ENCODE data around the gene CRELD2.
"Not testable (repeated sequence)": the region's sequence is repeated elsewhere in the genome, so short reads cannot be mapped to it uniquely, and the experiment has no call there.

Gene CRELD2

DNA sequence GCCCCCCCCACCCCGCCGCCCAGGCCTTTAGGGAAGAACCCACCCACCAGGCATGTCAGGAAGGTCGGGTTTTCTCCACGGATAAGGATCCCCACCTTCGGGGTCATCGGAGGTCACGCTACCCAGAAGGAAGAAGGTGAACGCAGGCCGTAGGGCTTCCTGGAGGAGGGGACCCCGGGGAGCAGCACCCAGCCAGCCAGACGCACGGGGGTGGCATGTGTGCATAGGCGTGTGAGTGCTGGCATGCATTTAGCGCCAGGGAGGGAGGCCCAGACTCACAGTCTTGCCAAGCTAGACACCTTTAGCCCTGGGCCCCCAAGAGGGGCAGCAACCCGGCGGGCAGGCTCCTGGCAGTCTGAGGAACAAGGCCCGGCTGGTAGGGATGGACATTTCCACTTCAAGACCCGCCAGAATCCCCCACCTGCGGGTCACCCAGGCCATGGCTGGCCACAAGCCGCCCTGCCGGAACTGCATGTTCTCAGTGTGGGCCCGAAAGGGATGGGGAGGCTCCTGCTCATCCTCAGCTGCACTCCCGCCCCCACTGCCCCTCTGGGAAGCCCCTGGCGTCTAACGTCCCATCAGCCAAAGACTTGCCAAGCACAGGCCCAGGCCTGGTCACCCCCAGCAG is 25.5 kb downstream of the CRELD2 start:
- peak overlapping the region; percentile 43 for H3K23ac ChIP-seq (ENCODE audit: low read depth, low read length, poor library complexity)
- H3K9me3 ChIP-seq (replicated peaks in 1 of 2; ENCODE audit: control insufficient read depth in 2 of 2, insufficient read depth in 1 of 2, low read depth in 1 of 2, low read length in 2 of 2): no peaks in the 10 kb centered on the region
- H2AFZ ChIP-seq (ENCODE audit: low read length): no peak overlapping the region
- H2BK5ac ChIP-seq (ENCODE audit: low read length): no peak overlapping the region
- no peaks in the 10 kb centered on the region for H3K36me3 ChIP-seq (replicated peaks in 1 of 2; ENCODE audit: control insufficient read depth in 2 of 2, insufficient read depth in 2 of 2, low read length in 2 of 2)
- peak overlapping the region; percentile 64 for H3K18ac ChIP-seq (ENCODE audit: low read length)
- no peak overlapping the region for H3K27ac ChIP-seq (replicated peaks; ENCODE audit: low read length)
- H3K14ac ChIP-seq (ENCODE audit: low read length): peak overlapping the region; percentile 97
- no peaks in the 10 kb centered on the region for H3K27me3 ChIP-seq (ENCODE audit: control insufficient read depth in 3 of 3, insufficient read depth in 3 of 3, low read depth in 1 of 3, low read length in 3 of 3)
- H3K4ac ChIP-seq (ENCODE audit: low read length): no peak overlapping the region
- peak overlapping the region; percentile 67 for H2BK15ac ChIP-seq (ENCODE audit: low read length)
- no peak overlapping the region for H3K4me3 ChIP-seq (ENCODE audit: low read length in 2 of 2)
- no peaks in the 10 kb centered on the region for H3K79me1 ChIP-seq (ENCODE audit: low read depth, low read length)
- DNase-seq (ENCODE audit: low spot score): no peak
- H3K4me1 ChIP-seq (ENCODE audit: control insufficient read depth in 2 of 2, insufficient read depth in 1 of 2, low read depth in 1 of 2, low read length in 2 of 2): peaks cover 8 to 21% of the 10 kb centered on the region in 2 donors
- no peak overlapping the region for H3K4me2 ChIP-seq (ENCODE audit: insufficient read depth, low read length, poor library complexity, severe bottlenecking)
- WGBS, 2 donors (ENCODE audit: extremely low coverage in 2 of 2, insufficient read length in 2 of 2, insufficient replicate concordance in 1 of 2): no CpG with 5 or more reads among the region's 25 CpGs
- no peak overlapping the region for H2BK120ac ChIP-seq (ENCODE audit: low read depth, low read length)
- H2BK12ac ChIP-seq (ENCODE audit: low read length): no peak overlapping the region
- H3K9ac ChIP-seq (ENCODE audit: low read depth, low read length, poor library complexity): peak overlapping the region; percentile 60
- peak overlapping the region; percentile 97 for H2AK5ac ChIP-seq (ENCODE audit: low read depth, low read length)
- H4K8ac ChIP-seq (ENCODE audit: low read depth, low read length): no peak overlapping the region
- H4K91ac ChIP-seq (ENCODE audit: low read depth, low read length, poor library complexity): no peak overlapping the region

DNA sequence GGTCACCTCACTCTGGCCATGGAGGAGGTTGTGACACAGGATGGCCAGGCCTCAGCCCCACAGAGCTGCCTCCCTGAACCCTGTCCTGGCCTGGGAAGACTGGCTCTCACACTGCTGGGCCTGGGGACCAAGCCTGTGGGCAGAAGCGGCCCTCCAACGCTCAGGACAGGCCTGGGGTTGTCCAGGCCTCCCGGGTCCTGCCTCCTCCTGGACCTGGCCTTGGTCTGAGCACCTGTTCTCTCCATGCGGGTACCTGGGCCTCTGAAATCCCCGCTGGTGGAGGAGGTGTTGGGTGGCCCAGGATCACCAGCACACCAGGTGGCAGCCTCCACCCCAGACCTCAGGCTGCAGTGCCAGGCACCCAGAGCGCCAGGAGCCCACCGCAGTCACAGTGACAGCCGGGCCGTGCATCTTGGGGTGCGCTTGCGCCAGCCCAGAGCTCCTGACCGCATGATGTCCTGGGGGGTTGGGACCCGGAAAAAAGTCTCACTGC is 26.0 kb downstream of the CRELD2 start:
- Histone ChIP-seq H3K9me3 (replicated peaks in 1 of 2; ENCODE audit: control insufficient read depth in 2 of 2, insufficient read depth in 1 of 2, low read depth in 1 of 2, low read length in 2 of 2) (no peaks in the 10 kb centered on the region), H3K4me2 (ENCODE audit: insufficient read depth, low read length, poor library complexity, severe bottlenecking) (no peak overlapping the region), H3K79me1 (ENCODE audit: low read depth, low read length) (no peaks in the 10 kb centered on the region), H3K23ac (ENCODE audit: low read depth, low read length, poor library complexity) (peak overlapping the region; percentile 43), H3K27ac (replicated peaks; ENCODE audit: low read length) (no peak overlapping the region), H3K4ac (ENCODE audit: low read length) (no peak overlapping the region), H2BK15ac (ENCODE audit: low read length) (peak overlapping the region; percentile 67), H2BK5ac (ENCODE audit: low read length) (peak overlapping the region; percentile 24), H3K18ac (ENCODE audit: low read length) (peak overlapping the region; percentile 57), H3K14ac (ENCODE audit: low read length) (peak overlapping the region; percentile 97), H4K8ac (ENCODE audit: low read depth, low read length) (no peak overlapping the region), H4K91ac (ENCODE audit: low read depth, low read length, poor library complexity) (no peak overlapping the region), H3K9ac (ENCODE audit: low read depth, low read length, poor library complexity) (peak overlapping the region; percentile 60), H3K36me3 (replicated peaks in 1 of 2; ENCODE audit: control insufficient read depth in 2 of 2, insufficient read depth in 2 of 2, low read length in 2 of 2) (no peaks in the 10 kb centered on the region), H3K4me3 (ENCODE audit: low read length in 2 of 2) (peak overlapping the region in 1 of 2 donors; percentile 15), H2AFZ (ENCODE audit: low read length) (peak overlapping the region; percentile 17), H2BK120ac (ENCODE audit: low read depth, low read length) (no peak overlapping the region), H3K27me3 (ENCODE audit: control insufficient read depth in 3 of 3, insufficient read depth in 3 of 3, low read depth in 1 of 3, low read length in 3 of 3) (no peaks in the 10 kb centered on the region), H3K4me1 (ENCODE audit: control insufficient read depth in 2 of 2, insufficient read depth in 1 of 2, low read depth in 1 of 2, low read length in 2 of 2) (peaks cover 8 to 21% of the 10 kb centered on the region in 2 donors), H2BK12ac (ENCODE audit: low read length) (peak overlapping the region; percentile 98), H2AK5ac (ENCODE audit: low read depth, low read length) (peak overlapping the region; percentile 97)
- no CpG with 5 or more reads among the region's 13 CpGs for WGBS, 2 donors (ENCODE audit: extremely low coverage in 2 of 2, insufficient read length in 2 of 2, insufficient replicate concordance in 1 of 2)
- DNase-seq (ENCODE audit: low spot score): no peak

DNA sequence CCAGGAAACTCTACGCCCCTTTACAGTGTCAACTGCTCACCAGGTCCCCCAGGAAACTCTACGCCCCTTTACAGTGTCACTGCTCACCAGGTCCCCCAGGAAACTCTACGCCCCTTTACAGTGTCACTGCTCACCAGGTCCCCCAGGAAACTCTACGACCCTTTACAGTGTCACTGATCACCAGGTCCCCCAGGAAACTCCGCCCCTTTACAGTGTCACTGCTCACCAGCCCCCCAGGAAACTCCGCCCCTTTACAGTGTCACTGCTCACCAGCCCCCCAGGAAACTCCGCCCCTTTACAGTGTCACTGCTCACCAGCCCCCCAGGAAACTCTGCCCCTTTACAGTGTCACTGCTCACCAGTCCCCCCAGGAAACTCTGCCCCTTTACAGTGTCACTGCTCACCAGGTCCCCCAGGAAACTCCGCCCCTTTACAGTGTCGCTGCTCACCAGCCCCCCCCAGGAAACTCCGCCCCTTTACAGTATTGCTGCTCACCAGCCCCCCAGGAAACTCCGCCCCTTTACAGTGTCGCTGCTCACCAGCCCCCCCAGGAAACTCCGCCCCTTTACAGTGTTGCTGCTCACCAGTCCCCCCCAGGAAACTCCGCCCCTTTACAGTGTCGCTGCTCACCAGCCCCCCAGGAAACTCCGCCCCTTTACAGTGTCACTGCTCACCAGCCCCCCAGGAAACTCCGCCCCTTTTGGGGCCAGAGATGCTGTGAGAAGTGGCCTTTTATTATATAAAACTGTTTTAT is 26.8 kb downstream of the CRELD2 start:
- not testable (repeated sequence) for H2AK5ac ChIP-seq (ENCODE audit: low read depth, low read length); H3K23ac ChIP-seq (ENCODE audit: low read depth, low read length, poor library complexity); H3K27me3 ChIP-seq (ENCODE audit: control insufficient read depth in 3 of 3, insufficient read depth in 3 of 3, low read depth in 1 of 3, low read length in 3 of 3); H3K4me2 ChIP-seq (ENCODE audit: insufficient read depth, low read length, poor library complexity, severe bottlenecking); H3K9me3 ChIP-seq (replicated peaks in 1 of 2; ENCODE audit: control insufficient read depth in 2 of 2, insufficient read depth in 1 of 2, low read depth in 1 of 2, low read length in 2 of 2); H3K36me3 ChIP-seq (replicated peaks in 1 of 2; ENCODE audit: control insufficient read depth in 2 of 2, insufficient read depth in 2 of 2, low read length in 2 of 2); H2BK15ac ChIP-seq (ENCODE audit: low read length); H3K79me1 ChIP-seq (ENCODE audit: low read depth, low read length); H4K91ac ChIP-seq (ENCODE audit: low read depth, low read length, poor library complexity); H3K14ac ChIP-seq (ENCODE audit: low read length); H4K8ac ChIP-seq (ENCODE audit: low read depth, low read length); H3K4me3 ChIP-seq (ENCODE audit: low read length in 2 of 2); H2BK120ac ChIP-seq (ENCODE audit: low read depth, low read length); H3K4ac ChIP-seq (ENCODE audit: low read length); H3K9ac ChIP-seq (ENCODE audit: low read depth, low read length, poor library complexity); DNase-seq (ENCODE audit: low spot score); H3K18ac ChIP-seq (ENCODE audit: low read length); H3K27ac ChIP-seq (replicated peaks; ENCODE audit: low read length); H2BK5ac ChIP-seq (ENCODE audit: low read length); H2BK12ac ChIP-seq (ENCODE audit: low read length)
- peak overlapping the region; percentile 48 for H2AFZ ChIP-seq (ENCODE audit: low read length)
- no CpG with 5 or more reads among the region's 17 CpGs for WGBS, 2 donors (ENCODE audit: extremely low coverage in 2 of 2, insufficient read length in 2 of 2, insufficient replicate concordance in 1 of 2)
- H3K4me1 ChIP-seq (ENCODE audit: control insufficient read depth in 2 of 2, insufficient read depth in 1 of 2, low read depth in 1 of 2, low read length in 2 of 2): peaks cover 8 to 21% of the 10 kb centered on the region in 2 donors

DNA sequence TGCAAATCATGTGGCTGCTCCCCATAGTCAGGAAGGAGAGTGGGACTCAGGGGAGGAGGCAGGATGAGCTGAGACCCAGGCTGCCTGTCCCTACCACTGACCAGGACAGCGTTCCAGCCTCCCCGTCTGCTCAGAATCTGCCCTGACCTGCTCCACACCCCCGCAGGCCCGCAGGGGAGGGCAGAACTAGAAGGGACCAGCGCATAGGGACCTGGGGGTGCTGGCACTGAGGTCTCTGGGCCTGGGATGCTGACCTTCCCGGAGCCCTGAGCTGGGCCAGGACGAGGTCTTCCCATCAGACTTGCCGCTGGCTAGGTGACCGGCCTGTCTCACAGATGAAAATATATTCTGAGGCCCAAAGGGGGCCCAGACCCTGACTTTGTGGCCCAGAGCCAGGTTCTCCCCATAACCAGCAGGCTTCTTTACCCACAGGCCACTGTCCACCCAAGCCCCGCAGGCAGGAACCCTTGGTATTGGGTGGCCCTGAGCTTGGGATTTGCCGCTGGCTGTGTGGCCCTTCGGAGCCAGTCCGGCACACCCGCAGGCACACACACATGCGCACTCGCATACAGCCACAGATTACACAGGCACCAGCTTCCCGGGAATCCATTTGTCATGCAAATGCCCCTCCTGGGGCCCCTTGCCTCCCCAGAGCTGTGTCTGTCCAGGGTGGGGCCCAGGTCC is 28.3 kb downstream of the CRELD2 start:
- H3K4me3 ChIP-seq (ENCODE audit: low read length in 2 of 2): no peak overlapping the region
- no peaks in the 10 kb centered on the region for H3K9me3 ChIP-seq (replicated peaks in 1 of 2; ENCODE audit: control insufficient read depth in 2 of 2, insufficient read depth in 1 of 2, low read depth in 1 of 2, low read length in 2 of 2)
- no peak overlapping the region for H3K4me2 ChIP-seq (ENCODE audit: insufficient read depth, low read length, poor library complexity, severe bottlenecking)
- H2BK120ac ChIP-seq (ENCODE audit: low read depth, low read length): no peak overlapping the region
- no peaks in the 10 kb centered on the region for H3K27me3 ChIP-seq (ENCODE audit: control insufficient read depth in 3 of 3, insufficient read depth in 3 of 3, low read depth in 1 of 3, low read length in 3 of 3)
- no peaks in the 10 kb centered on the region for H3K79me1 ChIP-seq (ENCODE audit: low read depth, low read length)
- H3K14ac ChIP-seq (ENCODE audit: low read length): no peak overlapping the region
- no peak overlapping the region for H2BK5ac ChIP-seq (ENCODE audit: low read length)
- peak overlapping the region; percentile 97 for H2AK5ac ChIP-seq (ENCODE audit: low read depth, low read length)
- no peak overlapping the region for H3K4ac ChIP-seq (ENCODE audit: low read length)
- H2BK12ac ChIP-seq (ENCODE audit: low read length): peak overlapping the region; percentile 0
- no peaks in the 10 kb centered on the region for H3K36me3 ChIP-seq (replicated peaks in 1 of 2; ENCODE audit: control insufficient read depth in 2 of 2, insufficient read depth in 2 of 2, low read length in 2 of 2)
- H3K9ac ChIP-seq (ENCODE audit: low read depth, low read length, poor library complexity): no peak overlapping the region
- H2BK15ac ChIP-seq (ENCODE audit: low read length): peak overlapping the region; percentile 83
- H4K91ac ChIP-seq (ENCODE audit: low read depth, low read length, poor library complexity): no peak overlapping the region
- H2AFZ ChIP-seq (ENCODE audit: low read length): peak overlapping the region; percentile 80
- no peak overlapping the region for H3K27ac ChIP-seq (replicated peaks; ENCODE audit: low read length)
- H3K4me1 ChIP-seq (ENCODE audit: control insufficient read depth in 2 of 2, insufficient read depth in 1 of 2, low read depth in 1 of 2, low read length in 2 of 2): peaks cover 19 to 33% of the 10 kb centered on the region in 2 donors
- DNase-seq (ENCODE audit: low spot score): no peak
- H3K23ac ChIP-seq (ENCODE audit: low read depth, low read length, poor library complexity): peak overlapping the region; percentile 52
- H3K18ac ChIP-seq (ENCODE audit: low read length): peak overlapping the region; percentile 67
- WGBS, 2 donors (ENCODE audit: extremely low coverage in 2 of 2, insufficient read length in 2 of 2, insufficient replicate concordance in 1 of 2): no CpG with 5 or more reads among the region's 17 CpGs
- no peak overlapping the region for H4K8ac ChIP-seq (ENCODE audit: low read depth, low read length)
